ENCODE data around the gene ITGA6. TPM values are rescaled to one million over a fixed set of nuclear protein-coding genes. Genes with fewer than 3 reads are reported as not detected.
"Not testable (repeated sequence)": the region's sequence is repeated elsewhere in the genome, so short reads cannot be mapped to it uniquely, and the experiment has no call there.

The ITGA6 gene
- total and polyA plus RNA-seq, 2 experiments from 2014 or later: 16.7 to 64.8 TPM

DNA sequence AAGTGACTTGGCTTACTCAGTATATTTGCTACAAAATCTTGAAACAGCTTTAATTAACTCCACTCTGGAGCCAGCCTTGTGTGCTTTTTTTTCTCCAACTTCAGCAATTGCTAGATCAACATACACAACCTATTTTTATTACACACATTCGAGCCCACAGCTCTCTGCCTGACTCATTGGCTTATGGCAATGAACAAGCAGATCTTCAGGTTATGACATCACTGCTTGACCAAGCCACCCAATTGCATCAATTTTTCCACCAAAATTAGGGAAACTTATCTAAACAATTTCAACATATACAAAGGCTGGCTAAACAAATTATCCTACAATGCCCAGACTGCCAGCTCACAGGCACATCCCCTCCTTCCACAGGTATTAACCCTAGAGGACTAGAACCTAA, 88.9 kb downstream of the ITGA6 start:
- Histone ChIP-seq H2AFZ (no peak overlapping the region), H3K79me2 (no peaks in the 10 kb centered on the region), H4K20me1 (ENCODE audit: insufficient read depth, poor library complexity, severe bottlenecking) (no peaks in the 10 kb centered on the region), H3K4me2 (no peak overlapping the region), H3K9me3 (ENCODE audit: low read depth) (peaks cover 9% of the 10 kb centered on the region), H3K9me2 (replicated peaks; ENCODE audit: insufficient read depth) (no peaks in the 10 kb centered on the region), H3K4me1 (ENCODE audit: insufficient read depth) (no peaks in the 10 kb centered on the region), H3K27ac (no peak overlapping the region), H3K4me3 (no peak overlapping the region), H3K36me3 (replicated peaks; ENCODE audit: insufficient read depth, low read depth) (no peaks in the 10 kb centered on the region), H3K27me3 (no peaks in the 10 kb centered on the region)
- WGBS (ENCODE audit: low lambda C conversion rate, missing lambda C conversion rate): 68% methylated on average over 1 of the region's 1 CpG
- TF ChIP-seq EZH2phosphoT487 (IDR thresholded peaks at IDR 0.05; ENCODE audit: low read depth, severe bottlenecking, unreplicated experiment) (no peak), EZH2 (IDR thresholded peaks at IDR 0.05; ENCODE audit: borderline replicate concordance) (no peak)
- TF ChIP-seq, protein P1, sequence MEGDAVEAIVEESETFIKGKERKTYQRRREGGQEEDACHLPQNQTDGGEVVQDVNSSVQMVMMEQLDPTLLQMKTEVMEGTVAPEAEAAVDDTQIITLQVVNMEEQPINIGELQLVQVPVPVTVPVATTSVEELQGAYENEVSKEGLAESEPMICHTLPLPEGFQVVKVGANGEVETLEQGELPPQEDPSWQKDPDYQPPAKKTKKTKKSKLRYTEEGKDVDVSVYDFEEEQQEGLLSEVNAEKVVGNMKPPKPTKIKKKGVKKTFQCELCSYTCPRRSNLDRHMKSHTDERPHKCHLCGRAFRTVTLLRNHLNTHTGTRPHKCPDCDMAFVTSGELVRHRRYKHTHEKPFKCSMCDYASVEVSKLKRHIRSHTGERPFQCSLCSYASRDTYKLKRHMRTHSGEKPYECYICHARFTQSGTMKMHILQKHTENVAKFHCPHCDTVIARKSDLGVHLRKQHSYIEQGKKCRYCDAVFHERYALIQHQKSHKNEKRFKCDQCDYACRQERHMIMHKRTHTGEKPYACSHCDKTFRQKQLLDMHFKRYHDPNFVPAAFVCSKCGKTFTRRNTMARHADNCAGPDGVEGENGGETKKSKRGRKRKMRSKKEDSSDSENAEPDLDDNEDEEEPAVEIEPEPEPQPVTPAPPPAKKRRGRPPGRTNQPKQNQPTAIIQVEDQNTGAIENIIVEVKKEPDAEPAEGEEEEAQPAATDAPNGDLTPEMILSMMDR (IDR thresholded peaks at IDR 0.05; ENCODE audit: poor library complexity): no peak
- no peak for DNase-seq (ENCODE audit: low spot score)

DNA sequence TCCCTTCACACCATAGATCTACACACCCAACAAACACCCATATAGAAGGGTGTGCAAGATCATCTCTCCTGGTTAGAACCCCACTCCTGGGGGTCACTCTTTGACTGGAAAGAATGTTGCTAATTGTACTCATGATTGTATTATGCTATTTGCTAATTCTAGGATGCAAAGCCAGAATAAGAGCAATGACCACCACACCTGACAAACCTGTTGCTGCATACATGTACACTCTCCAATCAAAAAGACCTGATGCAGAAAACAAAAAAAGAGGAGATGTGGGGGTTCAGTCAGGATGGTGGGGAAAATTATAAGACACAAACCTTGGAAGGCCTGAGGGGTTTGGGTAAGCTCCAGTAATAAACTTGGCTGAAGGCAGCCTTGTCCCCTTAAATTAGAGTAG, 91.6 kb downstream of the ITGA6 start:
- Histone ChIP-seq H3K4me3 (no peak overlapping the region), H3K4me2 (no peak overlapping the region), H2AFZ (no peak overlapping the region), H3K9me3 (ENCODE audit: low read depth) (no peaks in the 10 kb centered on the region), H3K27me3 (no peaks in the 10 kb centered on the region), H4K20me1 (ENCODE audit: insufficient read depth, poor library complexity, severe bottlenecking) (no peaks in the 10 kb centered on the region), H3K79me2 (no peaks in the 10 kb centered on the region), H3K36me3 (replicated peaks; ENCODE audit: insufficient read depth, low read depth) (no peaks in the 10 kb centered on the region), H3K27ac (no peak overlapping the region), H3K9me2 (replicated peaks; ENCODE audit: insufficient read depth) (no peaks in the 10 kb centered on the region), H3K4me1 (ENCODE audit: insufficient read depth) (no peaks in the 10 kb centered on the region)
- no peak for DNase-seq (ENCODE audit: low spot score)
- TF ChIP-seq EZH2phosphoT487 (IDR thresholded peaks at IDR 0.05; ENCODE audit: low read depth, severe bottlenecking, unreplicated experiment) (no peak), EZH2 (IDR thresholded peaks at IDR 0.05; ENCODE audit: borderline replicate concordance) (no peak)
- TF ChIP-seq, protein P1 (IDR thresholded peaks at IDR 0.05; ENCODE audit: poor library complexity): no peak

DNA sequence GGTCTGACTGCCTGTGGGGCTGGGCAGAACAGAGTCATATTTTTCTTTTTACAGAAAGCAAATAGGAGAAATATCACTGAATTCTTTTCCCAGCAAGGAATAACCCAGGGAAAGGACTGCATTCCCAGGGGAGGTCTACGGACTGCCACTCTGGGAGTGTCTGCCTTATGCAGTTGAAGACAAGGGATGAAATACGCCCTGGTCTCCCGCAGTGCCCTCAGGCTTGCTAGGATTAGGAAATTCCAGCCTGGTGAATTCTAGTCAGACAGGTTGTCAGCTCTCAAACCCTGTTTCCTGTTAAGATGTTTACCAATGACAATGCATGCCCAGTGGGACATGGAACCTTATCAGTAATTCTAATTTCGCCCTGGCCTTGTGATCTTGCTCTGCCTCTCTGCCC, 98.2 kb downstream of the ITGA6 start:
- H3K27me3 ChIP-seq: no peaks in the 10 kb centered on the region
- 90% methylated on average over 4 of the region's 4 CpGs for WGBS (ENCODE audit: low lambda C conversion rate, missing lambda C conversion rate)
- H4K20me1 ChIP-seq (ENCODE audit: insufficient read depth, poor library complexity, severe bottlenecking): no peaks in the 10 kb centered on the region
- no peaks in the 10 kb centered on the region for H3K9me2 ChIP-seq (replicated peaks; ENCODE audit: insufficient read depth)
- no peak for TF ChIP-seq EZH2phosphoT487 (IDR thresholded peaks at IDR 0.05; ENCODE audit: low read depth, severe bottlenecking, unreplicated experiment)
- TF ChIP-seq, protein P1 (IDR thresholded peaks at IDR 0.05; ENCODE audit: poor library complexity): no peak
- TF ChIP-seq EZH2 (IDR thresholded peaks at IDR 0.05; ENCODE audit: borderline replicate concordance): no peak
- no peak for DNase-seq (ENCODE audit: low spot score)
- no peaks in the 10 kb centered on the region for H3K36me3 ChIP-seq (replicated peaks; ENCODE audit: insufficient read depth, low read depth)
- H3K4me1 ChIP-seq (ENCODE audit: insufficient read depth): no peaks in the 10 kb centered on the region
- H3K79me2 ChIP-seq: no peaks in the 10 kb centered on the region
- no peak overlapping the region for H3K27ac ChIP-seq
- no peak overlapping the region for H3K4me2 ChIP-seq
- H3K9me3 ChIP-seq (ENCODE audit: low read depth): no peaks in the 10 kb centered on the region
- H2AFZ ChIP-seq: no peak overlapping the region
- no peak overlapping the region for H3K4me3 ChIP-seq

DNA sequence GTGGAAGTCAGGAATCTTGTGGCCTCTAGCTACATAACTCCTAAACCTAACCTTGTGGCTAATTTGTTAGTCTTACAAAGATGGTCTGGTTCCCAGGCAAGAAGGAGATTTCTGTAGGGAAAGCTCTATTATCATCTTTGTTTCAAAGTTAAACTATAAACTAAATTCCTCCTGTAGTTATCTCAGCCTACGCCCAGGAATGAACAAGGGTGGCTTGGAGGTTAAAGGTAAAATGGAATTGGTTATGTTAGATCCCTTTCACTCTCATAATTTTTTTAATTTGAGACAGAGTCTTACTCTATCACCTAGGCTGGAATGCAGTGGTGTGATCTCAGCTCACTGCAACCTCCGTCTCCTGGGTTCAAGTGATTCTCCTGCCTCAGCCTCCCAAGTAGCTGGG, 103.9 kb downstream of the ITGA6 start:
- DNase-seq (ENCODE audit: low spot score): no peak

DNA sequence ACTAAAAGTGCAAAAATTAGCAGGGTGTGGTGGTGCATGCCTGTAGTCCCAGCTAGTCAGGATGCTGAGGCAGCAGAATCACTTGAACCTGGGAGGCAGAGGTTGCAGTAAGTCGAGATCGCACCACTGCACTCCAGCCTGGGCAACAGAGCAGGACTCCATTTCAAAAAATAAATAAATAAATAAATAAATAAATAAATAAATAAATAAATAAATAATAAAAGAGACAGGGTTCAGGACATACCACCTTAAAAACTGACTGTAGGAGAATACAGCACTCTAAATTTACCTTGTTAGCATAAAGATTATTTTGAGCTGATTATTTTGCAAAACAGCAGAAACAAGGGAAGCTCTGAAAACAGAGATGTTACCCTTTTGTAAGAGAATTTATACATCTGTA, 105.1 kb downstream of the ITGA6 start:
- not testable (repeated sequence) for H3K27me3 ChIP-seq; H3K4me2 ChIP-seq; H3K79me2 ChIP-seq; H3K9me2 ChIP-seq (replicated peaks; ENCODE audit: insufficient read depth); H4K20me1 ChIP-seq (ENCODE audit: insufficient read depth, poor library complexity, severe bottlenecking); H3K36me3 ChIP-seq (replicated peaks; ENCODE audit: insufficient read depth, low read depth); H2AFZ ChIP-seq; H3K4me3 ChIP-seq; H3K27ac ChIP-seq; DNase-seq (ENCODE audit: low spot score); H3K9me3 ChIP-seq (ENCODE audit: low read depth); H3K4me1 ChIP-seq (ENCODE audit: insufficient read depth)
- 97% methylated on average over 2 of the region's 2 CpGs for WGBS (ENCODE audit: low lambda C conversion rate, missing lambda C conversion rate)

More for the DNA sequence above, 103.9 kb downstream of the ITGA6 start:
- no peaks in the 10 kb centered on the region for H3K9me3 ChIP-seq (ENCODE audit: low read depth)
- WGBS (ENCODE audit: low lambda C conversion rate, missing lambda C conversion rate): 70% methylated on average over 2 of the region's 2 CpGs
- no peak overlapping the region for H3K4me3 ChIP-seq
- H3K36me3 ChIP-seq (replicated peaks; ENCODE audit: insufficient read depth, low read depth): no peaks in the 10 kb centered on the region
- no peak overlapping the region for H2AFZ ChIP-seq
- peaks cover 2% of the 10 kb centered on the region for H3K4me1 ChIP-seq (ENCODE audit: insufficient read depth)
- TF ChIP-seq, protein P1 (IDR thresholded peaks at IDR 0.05; ENCODE audit: poor library complexity): no peak
- TF ChIP-seq EZH2phosphoT487 (IDR thresholded peaks at IDR 0.05; ENCODE audit: low read depth, severe bottlenecking, unreplicated experiment) (no peak), EZH2 (IDR thresholded peaks at IDR 0.05; ENCODE audit: borderline replicate concordance) (no peak)
- no peak overlapping the region for H3K27ac ChIP-seq
- H4K20me1 ChIP-seq (ENCODE audit: insufficient read depth, poor library complexity, severe bottlenecking): no peaks in the 10 kb centered on the region
- H3K27me3 ChIP-seq: no peaks in the 10 kb centered on the region
- H3K79me2 ChIP-seq: no peaks in the 10 kb centered on the region
- H3K4me2 ChIP-seq: no peak overlapping the region
- no peaks in the 10 kb centered on the region for H3K9me2 ChIP-seq (replicated peaks; ENCODE audit: insufficient read depth)
